HepG2 (cell line): ENCODE data around the gene RSF1. TPM values are rescaled to one million over a fixed set of nuclear protein-coding genes. Genes with fewer than 3 reads are reported as not detected.

ENCODE experiments used
- CTCF ChIP-seq: sonication (generic); formaldehyde crosslinking; IDR thresholded peaks from 2 replicates; pipeline ENCODE4 v1.5.0; 2020; ENCODE audit warnings: mild to moderate bottlenecking, missing genetic modification reagents, moderate library complexity
- GATAD2A ChIP-seq: IDR thresholded peaks from 2 replicates; pipeline ENCODE4 v1.6.1; 2016
- MXI1 ChIP-seq: IDR thresholded peaks from 3 replicates; pipeline ENCODE4 v1.6.1; 2012; ENCODE audit warnings: low read depth, low read length, inconsistent platforms, borderline replicate concordance
- NFYB ChIP-seq: sonication (generic); formaldehyde crosslinking; IDR thresholded peaks from 2 replicates; pipeline ENCODE4 v1.4.0; 2020; ENCODE audit warnings: missing genetic modification reagents
- PHF21A ChIP-seq: sonication (generic); formaldehyde crosslinking; IDR thresholded peaks from 2 replicates; pipeline ENCODE4 v1.5.0; 2020; ENCODE audit warnings: mild to moderate bottlenecking, missing genetic modification reagents
- PHF8 ChIP-seq: sonication (generic); formaldehyde crosslinking; IDR thresholded peaks from 2 replicates; pipeline ENCODE4 v1.5.0; 2020; ENCODE audit warnings: missing genetic modification reagents
- SALL2 ChIP-seq: sonication (generic); formaldehyde crosslinking; IDR thresholded peaks from 2 replicates; pipeline ENCODE4 v1.8.1; 2023; ENCODE audit warnings: mild to moderate bottlenecking, missing genetic modification reagents, inconsistent platforms
- SIN3A ChIP-seq: IDR thresholded peaks from 2 replicates; pipeline ENCODE4 v1.6.1; 2011; ENCODE audit warnings: low read depth, mild to moderate bottlenecking, control low read depth, low read length, borderline replicate concordance
- SP140L ChIP-seq: sonication (generic); formaldehyde crosslinking; IDR thresholded peaks from 2 replicates; pipeline ENCODE4 v1.4.0; 2020; ENCODE audit warnings: missing genetic modification reagents, borderline replicate concordance
- TAF1 ChIP-seq: sonication (generic); formaldehyde crosslinking; IDR thresholded peaks from 2 replicates; pipeline ENCODE4 v1.4.0; 2020; ENCODE audit warnings: missing genetic modification reagents
- ZFX ChIP-seq: sonication (generic); formaldehyde crosslinking; IDR thresholded peaks from 2 replicates; pipeline ENCODE4 v1.4.0; 2020; ENCODE audit warnings: mild to moderate bottlenecking, low read depth, missing genetic modification reagents, moderate library complexity
- ZKSCAN1 ChIP-seq: fragments of 150-350 bp; IDR thresholded peaks from 2 replicates; pipeline ENCODE4 v1.6.1; 2014; ENCODE audit warnings: low read length
- ZMYM2 ChIP-seq: sonication (generic); formaldehyde crosslinking; IDR thresholded peaks from 2 replicates; pipeline ENCODE4 v1.8.0; 2022; ENCODE audit warnings: mild to moderate bottlenecking, missing genetic modification reagents
- ZMYM4 ChIP-seq: sonication (generic); formaldehyde crosslinking; IDR thresholded peaks from 2 replicates; pipeline ENCODE4 v1.8.1; 2023; ENCODE audit warnings: mild to moderate bottlenecking, missing genetic modification reagents
- ZNF609 ChIP-seq: sonication (generic); formaldehyde crosslinking; IDR thresholded peaks from 2 replicates; pipeline ENCODE4 v1.4.0; 2020; ENCODE audit warnings: mild to moderate bottlenecking, missing genetic modification reagents, borderline replicate concordance
- polyA plus RNA-seq, 8 experiments: library from polyadenylated mRNA; depleted of rRNA in 3 of 8; stranded (reverse) in 7 of 8; unstranded in 1 of 8; fragments of >200 nt; fragmentation: Illumina TruSeq in 4 of 8; extraction: Trizol in 4 of 8; gene quantifications; 2 replicates each; pipeline versions ENCODE4 v1.2.1 to v1.2.3, GENCODE V29; 2011 to 2016; ENCODE audit warnings: low read depth in 4 of 8, missing spikeins in 1 of 8, mixed read lengths in 1 of 8; ENCODE audit not compliant: insufficient read depth in 1 of 8
- total RNA-seq, 5 experiments: library from RNA; depleted of rRNA; stranded (reverse); fragments of >200 nt; fragmentation: Illumina TruSeq; extraction: Trizol; gene quantifications; 2 replicates each; pipeline ENCODE4 v1.2.3, GENCODE V29; 2016; ENCODE audit warnings: low read depth in 1 of 5
- TF ChIP-seq, protein P1 (sequence below): sonication (generic); formaldehyde crosslinking; IDR thresholded peaks from 2 replicates; pipeline ENCODE4 v1.5.1; 2020; ENCODE audit warnings: mild to moderate bottlenecking, missing genetic modification reagents, moderate library complexity
- TF ChIP-seq, protein P2 (sequence below): sonication (generic); formaldehyde crosslinking; IDR thresholded peaks from 2 replicates; pipeline ENCODE4 v1.4.0; 2020; ENCODE audit warnings: missing genetic modification reagents
- TF ChIP-seq, protein P3 (sequence below): sonication (generic); formaldehyde crosslinking; IDR thresholded peaks from 2 replicates; pipeline ENCODE4 v1.4.0; 2020; ENCODE audit warnings: missing genetic modification reagents

Gene RSF1
- total and polyA plus RNA-seq, 2 of the 13 experiments (the other 11 are each of a cell fraction or from before 2014, with no cell fraction given): 15.5 to 33.1 TPM

- TF ChIP-seq, protein P1, sequence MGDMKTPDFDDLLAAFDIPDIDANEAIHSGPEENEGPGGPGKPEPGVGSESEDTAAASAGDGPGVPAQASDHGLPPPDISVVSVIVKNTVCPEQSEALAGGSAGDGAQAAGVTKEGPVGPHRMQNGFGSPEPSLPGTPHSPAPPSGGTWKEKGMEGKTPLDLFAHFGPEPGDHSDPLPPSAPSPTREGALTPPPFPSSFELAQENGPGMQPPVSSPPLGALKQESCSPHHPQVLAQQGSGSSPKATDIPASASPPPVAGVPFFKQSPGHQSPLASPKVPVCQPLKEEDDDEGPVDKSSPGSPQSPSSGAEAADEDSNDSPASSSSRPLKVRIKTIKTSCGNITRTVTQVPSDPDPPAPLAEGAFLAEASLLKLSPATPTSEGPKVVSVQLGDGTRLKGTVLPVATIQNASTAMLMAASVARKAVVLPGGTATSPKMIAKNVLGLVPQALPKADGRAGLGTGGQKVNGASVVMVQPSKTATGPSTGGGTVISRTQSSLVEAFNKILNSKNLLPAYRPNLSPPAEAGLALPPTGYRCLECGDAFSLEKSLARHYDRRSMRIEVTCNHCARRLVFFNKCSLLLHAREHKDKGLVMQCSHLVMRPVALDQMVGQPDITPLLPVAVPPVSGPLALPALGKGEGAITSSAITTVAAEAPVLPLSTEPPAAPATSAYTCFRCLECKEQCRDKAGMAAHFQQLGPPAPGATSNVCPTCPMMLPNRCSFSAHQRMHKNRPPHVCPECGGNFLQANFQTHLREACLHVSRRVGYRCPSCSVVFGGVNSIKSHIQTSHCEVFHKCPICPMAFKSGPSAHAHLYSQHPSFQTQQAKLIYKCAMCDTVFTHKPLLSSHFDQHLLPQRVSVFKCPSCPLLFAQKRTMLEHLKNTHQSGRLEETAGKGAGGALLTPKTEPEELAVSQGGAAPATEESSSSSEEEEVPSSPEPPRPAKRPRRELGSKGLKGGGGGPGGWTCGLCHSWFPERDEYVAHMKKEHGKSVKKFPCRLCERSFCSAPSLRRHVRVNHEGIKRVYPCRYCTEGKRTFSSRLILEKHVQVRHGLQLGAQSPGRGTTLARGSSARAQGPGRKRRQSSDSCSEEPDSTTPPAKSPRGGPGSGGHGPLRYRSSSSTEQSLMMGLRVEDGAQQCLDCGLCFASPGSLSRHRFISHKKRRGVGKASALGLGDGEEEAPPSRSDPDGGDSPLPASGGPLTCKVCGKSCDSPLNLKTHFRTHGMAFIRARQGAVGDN (CRISPR knock-in tag): peak; percentile 60; the same call in 1 of the 2 replicates
- TF ChIP-seq ZFX (CRISPR knock-in tag) (peak; percentile 38; the same call in 1 of the 2 replicates), PHF8 (no peak), TAF1 (peak; percentile 49; the same call in 1 of the 2 replicates), NFYB (CRISPR knock-in tag) (peak; percentile 39), ZMYM2 (no peak), SP140L (CRISPR knock-in tag) (0 out of 2 replicates have a peak, but pooled peaks have one; percentile 27), ZMYM4 (peak; percentile 58), PHF21A (0 out of 2 replicates have a peak, but pooled peaks have one; percentile 15), ZNF609 (CRISPR knock-in tag) (peak; percentile 14; the same call in 1 of the 2 replicates), MXI1 (peak; percentile 74; the same call in 1 of the 3 replicates), SALL2 (0 out of 2 replicates have a peak, but pooled peaks have one; percentile 4), SIN3A (peak; percentile 47; the same call in 1 of the 2 replicates), ZKSCAN1 (no peak), CTCF (CRISPR knock-in tag) (0 out of 2 replicates have a peak, but pooled peaks have one; percentile 12), GATAD2A (CRISPR knock-in tag) (peak; percentile 16; the same call in 1 of the 2 replicates)
- TF ChIP-seq, protein P2, sequence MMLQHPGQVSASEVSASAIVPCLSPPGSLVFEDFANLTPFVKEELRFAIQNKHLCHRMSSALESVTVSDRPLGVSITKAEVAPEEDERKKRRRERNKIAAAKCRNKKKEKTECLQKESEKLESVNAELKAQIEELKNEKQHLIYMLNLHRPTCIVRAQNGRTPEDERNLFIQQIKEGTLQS (CRISPR knock-in tag): no peak
- TF ChIP-seq, protein P3, sequence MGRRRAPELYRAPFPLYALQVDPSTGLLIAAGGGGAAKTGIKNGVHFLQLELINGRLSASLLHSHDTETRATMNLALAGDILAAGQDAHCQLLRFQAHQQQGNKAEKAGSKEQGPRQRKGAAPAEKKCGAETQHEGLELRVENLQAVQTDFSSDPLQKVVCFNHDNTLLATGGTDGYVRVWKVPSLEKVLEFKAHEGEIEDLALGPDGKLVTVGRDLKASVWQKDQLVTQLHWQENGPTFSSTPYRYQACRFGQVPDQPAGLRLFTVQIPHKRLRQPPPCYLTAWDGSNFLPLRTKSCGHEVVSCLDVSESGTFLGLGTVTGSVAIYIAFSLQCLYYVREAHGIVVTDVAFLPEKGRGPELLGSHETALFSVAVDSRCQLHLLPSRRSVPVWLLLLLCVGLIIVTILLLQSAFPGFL: no peak
These were observed 1.1 kb downstream of the RSF1 start (continued) for GRCh38 chr11:77819411-77819920.
